Tibial nerve (tissue), 3 donors: Measurements from ENCODE around the gene SEPTIN11.

ENCODE experiments used
- POLR2A ChIP-seq, 2 donors: fragments of 450-650 bp; IDR thresholded peaks; one replicate each; pipeline ENCODE4 v1.6.1; 2017; ENCODE audit warnings: antibody characterized with exemption in 2 of 2, mild to moderate bottlenecking in 2 of 2, moderate library complexity in 2 of 2
- TF ChIP-seq, protein P1 (sequence below), 5 experiments: fragments of 200-600 bp in 3 of 5; fragments of 450-650 bp in 2 of 5; sonication (generic) in 3 of 5; IDR thresholded peaks; one replicate each; pipeline ENCODE4 v1.5.1; 2016 to 2019; ENCODE audit warnings: antibody characterized with exemption in 5 of 5, mild to moderate bottlenecking in 3 of 5, moderate library complexity in 2 of 5

DNA sequence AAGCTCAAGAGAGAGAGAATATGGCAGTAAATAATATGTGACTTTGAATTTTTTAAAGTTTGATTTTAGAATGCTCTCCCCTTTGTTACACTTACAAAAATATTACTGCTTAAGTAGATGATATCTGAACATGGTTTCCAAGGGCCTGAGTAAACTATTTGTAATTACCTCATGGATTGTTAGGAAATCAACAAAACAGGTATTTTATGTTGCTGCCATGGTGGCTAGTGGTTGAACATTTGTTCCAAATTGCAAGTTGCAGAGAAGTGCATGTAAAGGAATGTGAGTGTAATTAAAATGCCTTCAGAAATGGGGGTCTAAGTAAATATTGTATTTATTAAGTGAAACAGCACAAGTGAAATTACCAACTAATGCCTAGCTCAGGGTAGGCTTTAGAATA, 27.6 kb downstream of the SEPTIN11 start:
- TF ChIP-seq, protein P1, sequence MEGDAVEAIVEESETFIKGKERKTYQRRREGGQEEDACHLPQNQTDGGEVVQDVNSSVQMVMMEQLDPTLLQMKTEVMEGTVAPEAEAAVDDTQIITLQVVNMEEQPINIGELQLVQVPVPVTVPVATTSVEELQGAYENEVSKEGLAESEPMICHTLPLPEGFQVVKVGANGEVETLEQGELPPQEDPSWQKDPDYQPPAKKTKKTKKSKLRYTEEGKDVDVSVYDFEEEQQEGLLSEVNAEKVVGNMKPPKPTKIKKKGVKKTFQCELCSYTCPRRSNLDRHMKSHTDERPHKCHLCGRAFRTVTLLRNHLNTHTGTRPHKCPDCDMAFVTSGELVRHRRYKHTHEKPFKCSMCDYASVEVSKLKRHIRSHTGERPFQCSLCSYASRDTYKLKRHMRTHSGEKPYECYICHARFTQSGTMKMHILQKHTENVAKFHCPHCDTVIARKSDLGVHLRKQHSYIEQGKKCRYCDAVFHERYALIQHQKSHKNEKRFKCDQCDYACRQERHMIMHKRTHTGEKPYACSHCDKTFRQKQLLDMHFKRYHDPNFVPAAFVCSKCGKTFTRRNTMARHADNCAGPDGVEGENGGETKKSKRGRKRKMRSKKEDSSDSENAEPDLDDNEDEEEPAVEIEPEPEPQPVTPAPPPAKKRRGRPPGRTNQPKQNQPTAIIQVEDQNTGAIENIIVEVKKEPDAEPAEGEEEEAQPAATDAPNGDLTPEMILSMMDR (IDR thresholded peaks at IDR 0.05), result no peak
- TF ChIP-seq POLR2A (IDR thresholded peaks at IDR 0.05), result no peak
